GM19240 (cell line): Measurements from ENCODE around the gene CASKIN1.

ENCODE experiments used
- DNase-seq: peaks from one replicate; pipeline ENCODE4 v3.0.0; 2011; ENCODE audit warnings: low spot score; ENCODE audit not compliant: insufficient read length

Gene CASKIN1

DNA sequence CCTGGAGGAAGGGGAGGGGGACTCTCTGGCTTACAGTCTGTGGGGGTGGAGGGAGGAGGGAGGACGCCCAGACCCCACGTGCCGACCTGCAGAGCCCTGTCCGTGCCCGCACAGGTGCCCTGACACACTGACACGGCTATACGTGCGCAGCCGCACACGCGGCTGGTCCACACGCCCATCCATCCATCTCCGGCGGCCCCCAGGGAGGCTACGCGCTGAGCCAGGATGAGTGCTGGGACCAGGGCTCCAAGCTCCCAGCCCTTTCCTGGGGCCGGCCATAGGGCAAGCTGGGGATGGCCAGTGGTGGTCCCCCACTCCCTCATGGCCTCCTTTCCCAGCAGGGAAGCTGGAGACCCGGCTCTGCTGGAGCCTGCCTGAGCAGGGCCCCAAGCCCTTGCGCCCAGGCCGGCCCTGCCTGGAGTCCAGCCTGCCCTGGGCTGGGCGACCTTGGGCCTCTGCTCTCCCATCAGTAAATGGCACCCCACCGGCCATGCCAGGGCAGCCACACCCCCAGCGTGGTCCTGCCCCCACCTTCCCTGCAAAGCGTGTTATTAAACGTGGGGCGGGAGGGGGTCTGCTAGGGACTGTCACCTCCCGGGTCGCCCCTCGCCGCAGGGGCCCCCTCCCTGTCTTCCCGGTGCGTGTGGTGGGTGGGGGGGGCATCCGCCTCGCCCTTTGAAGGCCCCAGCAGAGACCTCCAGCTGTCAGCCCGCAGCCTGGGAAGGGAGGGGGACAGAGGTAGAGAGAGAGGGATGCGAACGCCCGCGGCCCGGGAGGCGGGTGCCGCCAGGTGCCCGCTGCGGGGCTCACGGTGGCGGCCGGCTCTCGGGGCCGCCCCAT lies 863 bp downstream of the CASKIN1 start:
- no peak for DNase-seq

DNA sequence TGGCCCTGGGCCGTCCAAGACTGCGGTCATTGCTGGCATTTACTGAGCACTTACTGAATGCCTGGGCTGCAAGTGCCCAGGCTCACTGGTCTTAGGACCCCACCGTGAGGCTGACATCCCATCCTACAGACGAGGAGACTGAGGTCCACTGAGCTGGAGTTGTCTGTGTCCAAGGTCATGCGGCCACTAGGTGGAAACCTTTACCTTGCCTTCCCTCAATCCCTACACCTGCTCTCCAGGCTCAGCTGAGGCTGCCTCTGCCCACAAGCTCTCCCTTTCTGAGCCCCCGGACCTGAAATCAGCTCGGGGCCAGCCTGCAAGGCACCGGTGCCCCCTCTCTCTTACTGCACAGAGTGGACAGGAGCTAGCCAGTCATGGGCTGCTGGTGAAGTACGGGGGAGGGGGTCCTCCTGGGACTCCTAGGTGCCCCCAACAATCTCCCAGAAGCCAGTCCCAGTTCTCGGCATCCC lies 1.5 kb downstream of the CASKIN1 start:
- peak; percentile 85 for DNase-seq

DNA sequence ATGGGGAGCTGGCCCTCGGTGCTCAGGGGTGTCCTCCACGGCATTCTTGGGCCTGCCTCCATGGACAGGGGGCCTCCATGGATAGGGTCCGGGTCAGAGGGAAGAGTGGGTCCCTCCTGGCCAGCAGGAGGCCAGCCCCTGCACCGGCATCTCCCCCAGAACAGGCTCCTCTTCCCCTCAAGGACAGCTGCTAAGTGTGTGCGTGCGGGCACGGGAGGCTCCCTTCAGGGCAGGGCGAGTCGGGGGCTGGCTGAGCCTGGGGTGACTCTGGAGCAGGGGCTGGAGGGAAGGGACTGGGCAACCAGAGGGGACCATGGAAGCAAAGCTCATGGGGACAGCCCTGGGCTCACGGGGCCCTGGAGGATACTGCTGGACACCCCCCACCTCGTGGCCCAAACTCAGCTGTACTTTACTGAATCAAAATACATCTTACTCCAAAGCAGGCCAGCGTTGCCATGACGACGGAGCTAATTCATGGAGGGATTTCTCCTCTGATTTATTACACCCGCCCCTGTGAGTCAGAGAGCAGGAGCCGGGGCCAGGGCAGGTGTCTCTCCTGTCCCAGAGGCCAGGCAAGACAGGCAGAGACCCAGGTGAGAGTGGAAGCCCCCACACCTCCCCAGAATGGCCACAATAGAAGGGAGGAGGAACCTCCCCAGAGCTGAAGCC lies 2.1 kb downstream of the CASKIN1 start:
- DNase-seq, result no peak

DNA sequence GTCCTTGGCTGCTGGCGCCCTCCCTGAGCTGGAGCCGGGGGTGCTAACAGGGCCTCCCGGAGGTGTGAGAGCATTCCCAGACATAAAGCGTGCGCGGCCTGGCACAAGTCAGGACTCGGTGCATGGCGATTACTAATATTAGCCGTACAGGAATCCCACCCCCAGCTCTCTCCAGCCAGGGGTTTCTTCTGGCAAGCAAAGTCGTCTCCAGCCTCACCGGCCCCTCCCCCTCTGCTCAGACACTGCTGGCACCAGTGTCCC lies 5.0 kb downstream of the CASKIN1 start:
- no peak for DNase-seq

DNA sequence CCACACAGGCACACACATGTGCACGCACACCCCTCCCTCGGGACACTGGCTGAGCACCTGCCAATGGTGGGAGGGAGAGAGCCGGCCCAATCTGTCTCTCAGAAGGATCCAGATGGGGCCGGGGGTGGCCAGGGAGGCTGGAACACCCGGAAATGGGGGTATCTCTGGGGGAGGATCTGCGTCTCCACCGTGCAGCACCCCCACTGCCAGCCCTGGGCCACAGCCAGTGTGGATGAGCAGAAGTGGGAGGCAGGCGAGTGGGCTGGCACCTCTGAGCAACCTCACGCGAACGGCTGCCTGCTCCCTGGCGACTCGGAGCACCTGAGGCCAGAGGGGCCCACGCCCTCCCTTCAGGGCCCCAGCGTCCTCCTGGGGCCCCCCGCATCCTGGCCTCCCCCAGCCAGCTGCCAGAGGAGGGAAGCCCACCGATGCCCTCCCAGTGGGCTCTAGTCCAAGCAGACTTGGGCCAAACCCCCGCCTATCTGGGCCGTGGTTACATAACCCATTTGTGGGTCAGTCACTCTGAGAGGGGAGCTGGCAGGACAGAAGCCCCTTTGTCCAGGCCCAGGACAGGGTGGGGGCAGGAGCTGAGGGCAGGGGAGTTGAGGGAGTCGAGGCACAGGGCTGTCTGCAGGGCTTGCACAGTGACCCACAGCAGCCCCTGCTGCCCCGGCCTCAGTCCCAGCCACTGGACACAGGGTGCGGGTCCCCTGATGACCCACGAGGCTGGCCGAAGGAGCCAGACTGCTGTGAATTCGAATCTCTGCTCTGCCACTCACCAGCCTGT lies 5.6 kb downstream of the CASKIN1 start:
- no peak for DNase-seq

DNA sequence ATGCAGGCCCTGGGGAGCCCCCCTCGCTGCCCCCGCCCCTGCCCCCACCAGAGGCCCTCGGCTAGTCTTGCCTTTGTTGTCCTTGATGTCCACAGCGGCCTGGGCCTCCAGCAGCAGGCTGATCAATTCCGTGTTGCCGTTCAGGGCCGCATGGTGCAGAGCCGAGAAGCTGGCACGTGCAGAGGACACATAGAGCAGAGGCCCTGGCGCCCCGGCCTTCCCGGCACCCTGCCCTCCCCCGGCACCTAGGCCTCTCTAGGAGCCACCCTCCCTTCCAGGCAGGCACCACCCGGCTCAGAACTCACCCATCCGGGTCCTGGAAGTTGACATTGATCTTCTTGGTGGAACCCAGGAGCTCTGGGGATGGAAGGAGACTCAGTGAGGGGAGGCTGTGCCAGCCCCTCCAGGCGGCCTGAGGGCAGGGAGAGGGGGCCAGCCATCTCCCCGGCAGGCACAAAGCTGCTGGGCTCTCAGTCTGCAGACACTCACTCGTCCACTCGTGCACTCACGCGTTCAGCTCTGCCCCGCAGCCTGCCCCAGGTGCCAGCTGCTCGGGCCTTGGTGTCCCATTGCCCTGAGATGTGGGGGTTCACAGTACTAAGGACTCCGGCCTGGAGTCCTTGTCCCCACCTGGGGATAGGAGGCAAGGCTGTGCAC lies 6.3 kb downstream of the CASKIN1 start:
- no peak for DNase-seq

DNA sequence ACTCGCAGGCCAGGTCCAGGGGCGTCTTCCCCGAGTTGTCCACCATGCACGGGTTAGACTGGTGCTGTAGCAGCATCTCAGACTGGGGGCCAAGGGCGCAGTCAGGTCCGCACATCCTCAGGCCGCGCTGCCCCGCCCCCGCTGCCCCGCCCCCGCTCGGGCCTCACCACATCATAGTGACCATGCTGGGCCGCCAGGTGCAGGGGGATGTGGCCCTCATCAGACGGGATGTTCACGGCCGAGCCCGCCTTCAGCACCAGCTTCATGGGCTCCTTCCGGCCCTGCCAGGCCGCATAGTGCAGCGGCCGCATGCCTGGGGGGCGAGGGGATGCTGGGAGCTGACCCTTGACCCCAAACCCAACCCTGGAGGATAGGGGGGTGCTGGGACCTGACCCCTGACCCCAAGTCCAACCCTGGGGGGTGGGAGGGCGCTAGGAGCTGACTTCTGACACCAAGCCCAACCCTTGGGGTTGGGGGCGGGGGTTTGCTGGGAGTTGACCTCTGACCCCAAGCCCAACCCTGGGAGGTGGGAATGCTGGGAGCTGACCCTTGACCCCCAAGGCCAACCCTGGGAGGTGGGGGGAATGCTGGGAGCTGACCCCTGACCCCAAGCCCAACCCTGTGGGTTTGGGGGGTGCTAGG lies 7.0 kb downstream of the CASKIN1 start:
- DNase-seq, result no peak

DNA sequence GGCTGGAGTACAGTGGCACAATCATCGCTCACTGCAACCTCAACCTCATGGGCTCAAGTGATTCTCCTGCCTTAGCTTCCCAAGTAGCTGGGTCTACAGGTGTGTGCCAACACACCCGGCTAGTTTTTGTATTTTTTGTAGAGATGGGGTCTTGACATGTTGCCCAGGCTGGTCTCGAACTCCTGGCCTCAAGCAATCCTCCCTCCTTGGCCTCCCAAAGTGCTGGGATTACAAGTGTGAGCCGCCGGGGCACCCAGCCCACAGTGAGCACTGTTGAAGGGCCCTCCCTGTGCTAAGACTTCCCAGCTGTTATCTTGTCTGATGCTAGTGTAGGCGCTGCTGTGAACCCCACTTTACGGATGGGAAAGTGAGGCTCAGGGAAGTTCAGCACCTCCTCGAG lies 8.0 kb downstream of the CASKIN1 start:
- no peak for DNase-seq

DNA sequence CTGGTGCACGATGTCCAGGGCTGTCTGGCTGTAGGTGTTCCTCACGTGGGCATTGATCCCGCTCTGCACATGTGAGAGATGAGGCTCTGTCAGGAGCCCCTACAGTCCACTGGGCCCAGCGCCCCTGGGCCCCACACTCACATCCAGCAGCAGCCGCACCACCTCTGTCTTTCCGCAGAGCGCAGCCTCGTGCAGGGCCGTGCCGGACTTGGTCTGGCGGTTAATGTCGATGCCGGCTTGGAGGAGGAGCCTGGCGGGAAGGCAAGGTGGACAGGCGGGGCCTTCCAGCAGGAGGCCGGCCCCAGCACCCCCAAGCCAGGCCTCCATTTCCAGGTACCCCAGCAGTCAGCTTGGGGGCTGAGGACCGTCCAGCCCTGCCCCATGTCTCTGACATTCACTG lies 9.2 kb downstream of the CASKIN1 start:
- no peak for DNase-seq

DNA sequence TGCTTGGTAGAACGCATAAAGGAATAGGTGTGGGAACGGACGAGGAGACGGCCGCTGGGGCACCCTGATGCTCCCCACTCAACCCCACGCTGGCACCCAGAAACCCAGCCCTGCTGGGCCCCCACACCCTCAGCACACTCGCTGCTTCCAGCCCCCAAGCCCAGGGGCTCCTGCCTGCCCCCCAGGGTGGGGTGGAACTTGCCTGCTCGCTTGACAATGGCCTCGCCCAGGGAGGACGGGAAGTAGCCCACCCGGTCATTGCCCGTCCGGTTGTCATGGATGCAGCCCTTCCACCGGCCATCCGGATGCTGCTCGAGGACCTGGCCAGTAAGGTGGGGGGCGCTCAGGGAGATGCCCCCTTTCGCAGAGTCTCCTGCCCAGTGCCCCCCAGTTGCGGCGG lies 9.9 kb downstream of the CASKIN1 start:
- no peak for DNase-seq

DNA sequence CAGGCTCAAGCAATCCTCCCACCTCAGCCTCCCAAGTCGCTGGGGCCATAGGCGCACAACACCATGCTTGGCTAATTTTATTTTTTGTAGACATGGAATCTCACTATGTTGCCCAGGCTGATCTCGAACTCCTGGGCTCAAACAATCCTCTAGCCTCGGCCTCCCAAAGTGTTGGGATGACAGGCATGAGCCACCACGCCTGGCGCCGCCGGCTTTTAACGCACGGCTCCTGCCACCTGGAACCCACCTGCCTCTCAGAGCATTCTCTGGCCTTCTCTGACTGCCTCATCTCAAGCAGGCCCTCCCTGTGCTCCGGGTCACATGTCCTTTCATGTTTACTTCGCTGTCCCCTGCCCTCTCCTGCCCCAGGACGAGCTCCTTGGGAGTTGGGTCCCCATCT lies 10.3 kb downstream of the CASKIN1 start:
- no peak for DNase-seq

DNA sequence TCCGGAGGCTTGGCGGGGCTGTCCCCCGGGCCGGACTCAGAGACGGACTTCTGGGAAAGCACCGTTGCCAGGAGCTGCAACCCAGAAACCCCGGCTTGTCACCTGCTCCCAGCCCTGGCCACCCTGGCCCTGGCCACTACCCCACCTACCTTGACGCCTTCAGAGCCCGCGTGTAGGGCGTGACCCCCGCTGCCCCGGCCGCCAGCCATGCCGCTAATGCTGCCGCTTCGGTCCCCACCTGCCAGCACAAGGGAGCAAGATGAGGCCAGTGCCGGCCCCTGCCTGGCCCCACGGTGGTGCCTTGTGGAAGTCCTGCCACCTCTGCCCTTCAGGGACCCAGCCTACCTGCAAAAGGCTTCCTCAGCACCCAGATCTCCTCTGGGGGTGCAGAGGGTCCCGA lies 11.4 kb downstream of the CASKIN1 start:
- no peak for DNase-seq

DNA sequence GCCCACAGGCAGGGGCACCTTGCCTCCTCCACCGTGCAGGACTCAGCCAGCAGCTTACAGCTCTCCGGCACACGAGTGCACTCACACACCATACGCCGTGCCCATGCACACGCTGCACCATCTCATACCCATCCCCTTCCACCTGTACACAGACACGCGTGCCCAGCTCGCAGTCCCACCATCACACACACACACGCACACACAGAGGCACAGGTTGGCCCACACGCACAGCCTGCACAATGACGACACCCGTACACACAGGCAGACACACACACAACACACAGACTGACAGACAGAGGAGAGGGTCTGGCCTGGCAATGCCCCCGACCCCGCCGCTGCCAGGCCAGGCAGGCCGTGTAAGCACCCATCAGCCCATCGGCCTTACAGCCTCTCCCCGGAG lies 12.1 kb downstream of the CASKIN1 start:
- no peak for DNase-seq

DNA sequence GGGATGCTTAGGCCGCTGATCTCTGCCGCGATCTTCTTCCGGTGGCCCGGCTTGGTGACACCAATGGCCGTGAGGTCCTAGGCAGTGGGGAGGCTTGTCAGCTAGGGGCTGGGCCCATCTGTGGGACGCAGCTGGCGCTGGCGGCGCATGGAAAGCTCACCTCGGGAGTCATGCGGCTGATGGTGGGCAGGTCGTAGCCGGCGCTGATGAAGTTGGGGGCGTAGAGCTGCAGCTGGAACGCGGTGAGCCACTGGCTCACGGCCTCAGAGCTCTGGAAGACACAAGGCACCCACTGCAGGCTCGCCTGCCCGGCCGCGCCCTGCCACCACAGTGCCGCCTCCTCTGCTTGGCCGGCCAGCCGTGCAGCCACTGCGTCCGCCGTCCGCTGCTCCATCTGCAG lies 12.7 kb downstream of the CASKIN1 start:
- DNase-seq, result no peak

DNA sequence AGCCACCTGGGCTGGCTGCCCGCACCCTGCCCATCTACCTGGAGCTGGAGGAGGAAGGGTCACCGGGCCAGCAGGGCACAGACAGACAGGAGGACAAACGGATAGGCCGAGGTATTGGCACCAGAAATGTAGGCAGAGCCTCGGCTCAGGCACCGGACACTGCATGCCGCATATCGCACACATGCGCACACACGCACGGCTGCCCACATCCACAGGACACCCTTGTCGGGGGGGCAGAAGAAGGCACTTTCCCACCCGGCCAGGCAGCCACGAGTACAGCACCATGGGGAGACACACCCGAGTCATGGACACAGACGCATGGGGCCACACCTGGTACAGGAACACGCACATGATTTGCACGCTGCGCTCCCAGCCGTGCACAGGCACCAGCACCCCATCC lies 14.5 kb downstream of the CASKIN1 start:
- no peak for DNase-seq

DNA sequence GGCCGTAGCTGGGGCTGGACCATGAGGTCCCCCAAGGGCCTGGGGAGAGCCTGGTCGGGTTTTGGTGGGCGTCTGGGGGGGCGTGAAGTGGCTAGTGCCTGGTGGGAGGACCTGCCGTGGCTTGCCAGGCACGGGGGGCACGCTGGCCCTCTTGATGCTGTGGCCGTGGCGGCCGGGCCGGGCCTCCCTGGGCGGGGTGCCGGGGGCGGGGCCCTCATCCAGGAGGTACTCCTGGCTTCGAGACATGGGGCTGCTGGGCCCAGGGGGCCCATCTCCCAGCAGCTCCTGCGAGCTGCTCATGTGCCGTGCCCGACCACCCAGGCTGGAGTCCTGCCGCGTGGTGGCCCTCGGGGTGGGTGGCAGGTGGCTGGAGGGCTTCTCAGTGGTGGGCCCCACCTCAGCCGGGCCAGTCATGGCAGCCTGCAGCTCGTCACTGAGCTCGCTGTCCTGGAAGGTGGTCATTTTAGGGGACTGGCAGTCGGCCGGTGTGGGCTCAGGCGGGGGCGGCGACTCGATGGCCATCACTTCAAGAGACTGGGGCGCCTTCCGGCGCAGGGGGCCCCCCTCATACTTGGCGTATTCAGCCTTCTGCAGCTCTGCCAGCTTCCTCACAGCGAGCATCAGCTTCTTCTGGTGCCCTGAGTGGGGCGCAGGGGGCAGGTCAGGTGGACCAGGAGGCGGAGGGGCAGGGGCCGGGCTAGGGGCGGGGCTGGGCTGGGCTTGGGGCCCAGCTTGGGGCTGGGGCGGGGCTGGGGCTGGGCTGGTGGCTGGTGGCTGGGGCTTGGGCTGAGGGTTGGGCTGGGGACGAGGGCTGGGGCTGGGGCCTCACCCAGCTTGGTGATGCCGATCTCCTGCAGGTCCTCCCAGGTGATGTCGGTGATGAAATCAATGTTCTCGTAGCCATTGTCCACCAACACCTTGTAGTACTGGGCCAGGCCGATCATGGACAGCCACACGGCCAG lies 15.2 kb downstream of the CASKIN1 start:
- DNase-seq, result no peak

DNA sequence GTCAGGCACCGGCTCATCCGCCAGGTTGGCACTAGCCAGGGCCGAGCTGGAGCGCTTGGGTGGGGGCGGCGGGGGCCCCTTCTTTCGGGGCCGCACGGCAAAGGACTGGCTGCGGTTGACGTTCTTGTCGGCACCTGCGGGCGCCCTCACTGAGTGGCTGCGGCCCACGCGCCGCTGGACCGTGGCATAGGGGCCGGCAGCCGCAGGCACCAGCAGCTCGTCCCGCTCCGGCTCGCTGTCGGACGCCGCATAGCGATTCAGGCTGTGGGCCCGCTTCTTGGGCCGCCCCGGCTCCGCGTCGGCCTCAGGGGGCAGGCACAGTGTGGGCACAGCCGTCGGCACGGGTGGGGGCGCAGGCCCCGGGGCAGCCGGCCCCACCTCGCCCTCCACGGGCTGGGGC lies 15.9 kb downstream of the CASKIN1 start:
- no peak for DNase-seq

DNA sequence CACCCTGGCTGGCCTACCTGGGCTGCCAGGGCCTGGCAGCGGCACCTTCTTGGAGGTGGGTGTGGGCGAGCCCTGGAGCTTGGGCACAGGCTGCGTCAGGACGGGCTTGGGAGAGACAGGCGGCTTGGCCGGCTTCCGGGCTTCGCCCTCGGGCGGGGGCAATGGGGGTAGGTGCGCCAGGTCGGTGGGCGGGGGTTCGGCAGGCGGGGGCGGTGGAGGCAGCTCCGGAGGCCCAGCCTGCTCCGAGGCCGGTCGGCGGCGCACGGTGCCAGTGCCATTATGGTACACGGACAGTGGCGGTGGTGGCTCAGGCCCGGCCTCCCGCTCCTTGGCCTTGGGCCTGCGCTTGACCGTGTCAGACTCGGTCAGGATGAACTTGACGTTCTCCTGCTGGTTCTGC lies 16.8 kb downstream of the CASKIN1 start:
- no peak for DNase-seq

DNA sequence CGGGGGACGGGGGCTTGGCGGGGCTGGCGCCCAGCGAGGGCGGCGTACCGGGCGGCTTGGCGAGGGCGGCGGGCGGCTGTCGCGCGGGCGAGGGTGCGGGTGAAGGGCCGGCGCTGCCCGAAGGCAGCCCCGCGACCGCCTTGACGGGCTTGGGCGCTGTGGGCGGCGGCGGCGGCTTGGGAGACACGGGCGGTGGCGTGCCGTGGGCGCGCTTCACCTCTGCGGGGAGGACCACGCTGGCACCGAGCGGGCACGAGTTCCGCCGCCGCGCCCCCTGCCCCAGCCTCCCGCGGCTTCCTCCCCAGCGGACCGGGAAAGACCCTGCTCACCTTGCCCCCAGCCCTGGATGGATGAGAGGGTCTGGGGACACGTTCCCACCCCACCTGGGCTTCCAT lies 17.3 kb downstream of the CASKIN1 start:
- DNase-seq, result no peak
